HG02943 (cell line): ENCODE results near the gene ZNF681.
"Not testable (repeated sequence)": the region's sequence is repeated elsewhere in the genome, so short reads cannot be mapped to it uniquely, and the experiment has no call there.

ENCODE experiments used
- ATAC-seq: cut with Tn5 transposase; IDR thresholded peaks from one replicate; pipeline ENCODE4 v1.9.1; 2021; ENCODE audit warnings: mild to moderate bottlenecking, low read depth, moderate library complexity; ENCODE audit not compliant: unreplicated experiment

Gene ZNF681

GRCh38 chr19:23774524-23774971 lies 15.9 kb upstream of the ZNF681 start:
- ATAC-seq, result no peak

DNA sequence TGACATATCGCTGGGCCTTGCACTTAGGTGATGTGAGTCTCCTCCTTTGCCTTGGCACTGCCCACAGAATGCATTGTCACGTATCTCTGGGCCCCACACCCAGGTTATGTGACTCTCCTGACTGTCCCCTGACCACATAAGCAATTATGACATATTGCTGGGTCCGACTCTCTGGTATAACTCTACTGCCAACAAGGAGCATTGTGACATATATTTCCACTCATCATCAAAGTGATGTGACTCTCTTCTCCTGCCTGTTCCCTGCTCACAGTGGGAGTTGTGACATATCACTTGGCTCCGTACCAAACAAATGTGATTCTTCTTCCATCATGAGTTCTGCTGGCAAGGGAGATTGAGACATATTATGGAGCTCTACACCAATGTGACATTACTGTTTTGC lies 15.4 kb upstream of the ZNF681 start:
- no peak for ATAC-seq

- ATAC-seq, result no peak
These were observed 14.0 kb upstream of the ZNF681 start for GRCh38 chr19:23772675-23773063.

- ATAC-seq, result no peak
These were observed 13.3 kb upstream of the ZNF681 start for GRCh38 chr19:23771761-23772674.

- no peak for ATAC-seq
These were observed 12.6 kb upstream of the ZNF681 start for GRCh38 chr19:23771316-23771715.

GRCh38 chr19:23770672-23771250 lies 12.1 kb upstream of the ZNF681 start:
- ATAC-seq, result no peak

GRCh38 chr19:23769691-23770468 lies 11.2 kb upstream of the ZNF681 start:
- ATAC-seq, result no peak

GRCh38 chr19:23766951-23767350 lies 8.3 kb upstream of the ZNF681 start:
- ATAC-seq, result no peak

GRCh38 chr19:23764781-23765180 lies 6.1 kb upstream of the ZNF681 start:
- no peak for ATAC-seq

DNA sequence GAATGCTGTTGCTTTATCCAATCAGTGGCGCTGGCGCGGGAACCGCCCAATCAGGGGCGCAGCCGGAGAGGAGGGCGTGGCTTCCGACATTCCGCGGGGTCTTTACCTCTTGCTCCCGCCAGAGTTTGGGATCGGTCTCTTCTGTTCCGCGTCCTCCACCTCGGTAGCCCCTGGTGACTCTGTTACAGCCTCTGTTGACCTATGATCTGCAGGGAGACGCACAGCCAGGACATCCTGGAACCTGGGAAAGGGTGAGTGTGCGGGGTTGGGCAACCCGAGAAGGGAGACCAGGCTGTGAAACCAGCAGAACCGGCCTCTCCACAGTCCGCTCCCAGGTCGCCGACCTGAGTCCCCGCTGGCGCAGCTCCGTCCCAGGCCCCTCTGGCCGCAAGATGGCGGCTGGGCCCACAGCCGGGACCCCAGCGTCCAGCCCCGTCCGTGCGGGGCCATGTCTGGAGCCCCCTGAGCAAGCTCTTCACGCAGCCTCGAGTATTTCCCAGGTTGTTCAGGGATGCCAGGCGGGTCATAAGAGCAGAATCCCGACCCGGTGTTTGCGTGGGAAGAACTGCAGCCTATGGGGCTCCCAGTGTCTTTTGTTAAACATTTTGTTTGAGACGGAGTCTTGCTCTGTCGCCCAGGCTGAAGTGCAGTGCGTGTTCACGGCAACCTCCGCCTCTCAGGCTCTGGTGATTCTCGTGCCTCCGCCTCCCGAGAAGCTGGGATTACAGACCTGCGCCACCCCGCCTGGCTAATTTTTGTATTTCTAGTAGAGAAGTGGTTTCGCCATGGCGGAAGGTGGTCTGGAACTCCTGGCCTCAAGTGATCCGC lies 4.4 kb upstream of the ZNF681 start:
- no peak for ATAC-seq

DNA sequence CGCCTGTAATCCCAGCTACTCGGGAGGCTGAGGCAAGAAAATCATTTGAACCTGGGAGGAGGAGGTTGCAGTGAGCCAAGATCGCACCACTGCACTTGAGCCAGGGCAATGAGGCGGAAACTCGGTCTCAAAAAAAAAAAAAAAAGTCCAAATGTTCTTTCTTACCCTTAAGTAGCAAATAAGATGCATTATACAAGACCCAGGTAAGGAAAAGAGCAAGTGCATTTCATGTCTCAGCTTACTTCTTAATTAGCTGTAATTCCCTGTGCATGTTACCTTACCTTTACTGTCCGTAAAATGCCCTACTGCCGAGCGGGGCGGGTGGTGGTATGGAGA lies 3.8 kb upstream of the ZNF681 start:
- no peak for ATAC-seq

DNA sequence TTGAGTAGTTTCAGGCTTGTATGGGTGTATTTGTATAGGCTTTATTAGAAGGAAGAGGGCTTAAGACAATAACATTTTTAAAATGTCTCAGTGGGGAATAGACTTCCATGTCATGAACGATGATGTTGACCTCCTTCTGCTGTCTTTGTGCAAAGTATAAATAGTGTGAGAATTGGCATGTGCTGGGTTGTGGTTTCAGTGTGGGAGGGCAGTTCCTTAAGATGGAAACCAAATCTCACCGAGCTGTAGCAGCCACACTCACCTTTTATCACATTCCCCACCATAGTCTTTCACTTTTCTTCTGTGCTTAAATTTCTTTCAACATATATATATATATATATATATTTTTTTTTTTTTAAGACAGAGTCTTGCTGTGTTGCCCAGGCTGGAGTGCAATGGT lies 1.6 kb upstream of the ZNF681 start:
- not testable (repeated sequence) for ATAC-seq

DNA sequence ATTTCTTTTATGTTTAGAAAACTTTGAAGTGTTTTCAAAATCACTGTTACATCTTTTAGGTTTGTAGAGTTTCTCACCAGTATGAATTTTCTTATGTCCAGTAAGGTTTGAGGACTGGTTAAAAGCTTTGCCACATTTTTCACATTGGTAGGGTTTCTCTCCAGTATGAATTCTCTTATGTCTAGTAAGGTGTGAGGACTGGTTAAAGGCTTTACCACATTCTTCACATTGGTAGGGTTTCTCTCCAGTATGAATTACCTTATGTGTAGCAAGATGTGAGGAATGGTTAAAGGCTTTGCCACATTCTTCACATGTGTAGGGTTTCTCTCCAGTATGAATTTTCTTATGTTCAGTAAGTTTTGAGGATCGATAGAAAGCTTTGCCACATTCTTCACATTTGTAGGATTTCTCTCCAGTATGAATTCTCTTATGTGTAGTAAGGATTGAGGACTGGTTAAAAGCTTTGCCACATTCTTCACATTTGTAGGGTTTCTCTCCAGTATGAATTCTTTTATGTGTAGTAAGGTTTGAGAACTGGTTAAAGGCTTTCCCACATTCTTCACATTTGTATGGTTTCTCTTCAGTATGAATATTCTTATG lies 15.0 kb downstream of the ZNF681 start:
- ATAC-seq, result not testable (repeated sequence)

- not testable (repeated sequence) for ATAC-seq
These were observed 27.8 kb downstream of the ZNF681 start for GRCh38 chr19:23730729-23731465.

DNA sequence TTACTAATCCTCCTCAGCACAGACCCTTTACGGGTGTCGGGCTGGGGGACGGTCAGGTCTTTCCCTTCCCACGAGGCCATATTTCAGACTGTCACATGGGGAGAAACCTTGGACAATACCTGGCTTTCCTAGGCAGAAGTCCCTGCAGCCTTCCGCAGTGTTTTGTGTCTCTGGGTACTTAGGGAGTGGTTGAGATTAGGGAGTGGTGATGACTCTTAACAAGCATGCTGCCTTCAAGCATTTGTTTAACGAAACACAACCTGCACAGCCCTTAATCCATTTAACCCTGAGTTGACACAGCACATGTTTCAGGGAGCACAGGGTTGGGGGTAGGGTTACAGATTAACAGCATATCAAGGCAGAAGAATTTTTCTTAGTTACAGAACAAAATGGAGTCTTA lies 34.5 kb downstream of the ZNF681 start:
- ATAC-seq, result not testable (repeated sequence)

- no peak for ATAC-seq
These were observed 39.9 kb downstream of the ZNF681 start for GRCh38 chr19:23718802-23719201.

DNA sequence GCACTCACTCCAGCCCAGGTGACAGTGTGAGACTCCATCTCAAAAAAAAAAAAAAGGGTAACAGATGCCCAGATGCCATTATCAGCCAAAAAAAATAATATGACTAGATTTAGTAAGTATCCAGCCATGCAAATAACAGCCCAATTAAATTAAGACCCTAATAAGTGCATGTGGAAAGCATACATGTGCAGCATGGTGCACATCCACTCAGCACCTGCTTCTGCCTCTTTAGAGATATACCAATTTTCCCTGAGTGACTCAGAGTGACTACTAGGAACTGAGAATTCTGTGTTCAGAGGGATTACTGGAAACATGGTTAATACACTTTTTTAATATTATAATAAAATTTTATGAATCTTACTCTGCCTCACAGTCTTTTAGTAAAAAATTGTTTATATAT lies 41.9 kb downstream of the ZNF681 start:
- ATAC-seq, result no peak

DNA sequence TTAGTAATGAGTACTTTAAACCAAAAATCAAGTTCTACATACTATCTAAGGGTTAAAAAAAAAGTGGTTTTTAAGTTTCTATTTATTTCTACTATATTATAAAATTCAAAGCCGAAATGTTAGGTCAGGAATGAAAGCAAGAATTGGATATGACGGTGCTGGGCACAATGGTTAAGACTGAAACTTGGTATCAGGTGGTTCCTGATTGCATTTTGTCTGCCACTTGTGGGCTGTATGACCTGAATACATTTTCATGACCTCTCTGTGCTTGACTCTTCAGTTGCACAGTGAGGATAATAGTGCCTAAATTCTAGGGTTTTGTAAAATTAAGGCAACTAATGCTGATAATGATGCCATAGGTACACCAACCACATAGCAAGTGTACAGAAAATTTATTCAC lies 49.3 kb downstream of the ZNF681 start:
- no peak for ATAC-seq

GRCh38 chr19:23706657-23707056 lies 52.0 kb downstream of the ZNF681 start:
- ATAC-seq, result no peak

DNA sequence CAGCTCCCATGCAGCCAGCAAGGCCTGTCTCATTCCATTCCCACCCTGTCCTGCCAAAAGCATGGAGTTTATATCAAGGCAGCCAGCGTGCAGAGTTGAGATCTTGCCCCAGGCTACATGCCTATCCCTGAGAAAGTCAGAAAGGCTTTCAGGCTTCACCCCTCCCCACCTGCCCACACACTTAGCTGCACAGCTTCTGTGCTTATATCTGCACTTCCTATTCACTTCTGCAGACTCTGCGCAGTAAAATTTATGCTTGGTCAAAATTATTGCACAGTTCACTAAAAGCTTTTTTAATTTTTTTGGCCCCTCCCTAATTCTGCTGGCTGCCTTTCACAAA lies 59.2 kb downstream of the ZNF681 start:
- no peak for ATAC-seq
